IMR-90 (cell line): Measurements from ENCODE around the gene PHC3.

ENCODE experiments used
- BHLHE40 ChIP-seq: fragments of 150-350 bp; IDR thresholded peaks from 2 replicates; pipeline ENCODE4 v1.6.1; 2016; ENCODE audit warnings: mild to moderate bottlenecking, low read depth, low read length
- CEBPB ChIP-seq: IDR thresholded peaks from 2 replicates; pipeline ENCODE4 v1.6.1; 2012; ENCODE audit warnings: low read depth, low read length, improper control_type of control experiment
- FOS ChIP-seq: fragments of 150-350 bp; IDR thresholded peaks from 2 replicates; pipeline ENCODE4 v1.6.1; 2016; ENCODE audit warnings: low read depth, low read length
- MAZ ChIP-seq: IDR thresholded peaks from 2 replicates; pipeline ENCODE4 v1.6.1; 2012; ENCODE audit warnings: low read depth, mild to moderate bottlenecking, low read length, improper control_type of control experiment, moderate library complexity, borderline replicate concordance
- POLR2A ChIP-seq: IDR thresholded peaks from 2 replicates; pipeline ENCODE4 v1.6.1; 2012; ENCODE audit warnings: mild to moderate bottlenecking, low read depth, low read length
- RAD21 ChIP-seq: IDR thresholded peaks from 2 replicates; pipeline ENCODE4 v1.6.1; 2012; ENCODE audit warnings: low read length, improper control_type of control experiment
- RCOR1 ChIP-seq: IDR thresholded peaks from 2 replicates; pipeline ENCODE4 v1.6.1; 2012; ENCODE audit warnings: mild to moderate bottlenecking, low read length, improper control_type of control experiment; ENCODE audit not compliant: insufficient replicate concordance
- RFX5 ChIP-seq: IDR thresholded peaks from 2 replicates; pipeline ENCODE4 v1.8.0; 2012; ENCODE audit warnings: low read depth, mild to moderate bottlenecking, low read length, moderate library complexity
- SMC3 ChIP-seq: fragments of 150-350 bp; IDR thresholded peaks from 2 replicates; pipeline ENCODE4 v1.6.1; 2016; ENCODE audit warnings: low read depth, mild to moderate bottlenecking, antibody characterized with exemption, low read length, moderate library complexity
- TF ChIP-seq, protein P1 (sequence below): conservative IDR thresholded peaks from 2 replicates; pipeline ENCODE4 v1.5.1; 2012; ENCODE audit warnings: mild to moderate bottlenecking, low read depth, low read length, improper control_type of control experiment
- TF ChIP-seq, protein P2 (sequence below): fragments of 150-350 bp; IDR thresholded peaks from 2 replicates; pipeline ENCODE4 v1.6.1; 2017; ENCODE audit warnings: mild to moderate bottlenecking, antibody characterized with exemption, low read length, low read depth

DNA sequence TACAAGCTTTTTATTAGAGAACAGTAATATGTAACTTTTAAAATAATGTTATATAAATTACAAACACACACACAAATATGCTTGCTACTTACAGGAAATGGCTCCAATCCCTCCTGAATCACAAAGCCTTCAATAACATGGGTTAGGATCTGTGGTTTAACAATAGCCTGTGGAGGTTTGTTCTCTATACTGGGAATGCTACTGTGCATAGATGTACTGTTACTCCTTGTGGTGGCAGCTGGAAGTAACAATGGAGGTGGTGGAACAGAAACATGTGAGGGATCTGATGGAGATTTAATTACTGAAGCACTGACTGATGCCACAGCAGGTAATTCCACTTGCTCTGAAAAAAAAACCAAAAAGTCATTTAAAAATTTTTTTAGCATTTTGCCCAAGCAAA, 64.4 kb downstream of the PHC3 start:
- TF ChIP-seq, protein P1, sequence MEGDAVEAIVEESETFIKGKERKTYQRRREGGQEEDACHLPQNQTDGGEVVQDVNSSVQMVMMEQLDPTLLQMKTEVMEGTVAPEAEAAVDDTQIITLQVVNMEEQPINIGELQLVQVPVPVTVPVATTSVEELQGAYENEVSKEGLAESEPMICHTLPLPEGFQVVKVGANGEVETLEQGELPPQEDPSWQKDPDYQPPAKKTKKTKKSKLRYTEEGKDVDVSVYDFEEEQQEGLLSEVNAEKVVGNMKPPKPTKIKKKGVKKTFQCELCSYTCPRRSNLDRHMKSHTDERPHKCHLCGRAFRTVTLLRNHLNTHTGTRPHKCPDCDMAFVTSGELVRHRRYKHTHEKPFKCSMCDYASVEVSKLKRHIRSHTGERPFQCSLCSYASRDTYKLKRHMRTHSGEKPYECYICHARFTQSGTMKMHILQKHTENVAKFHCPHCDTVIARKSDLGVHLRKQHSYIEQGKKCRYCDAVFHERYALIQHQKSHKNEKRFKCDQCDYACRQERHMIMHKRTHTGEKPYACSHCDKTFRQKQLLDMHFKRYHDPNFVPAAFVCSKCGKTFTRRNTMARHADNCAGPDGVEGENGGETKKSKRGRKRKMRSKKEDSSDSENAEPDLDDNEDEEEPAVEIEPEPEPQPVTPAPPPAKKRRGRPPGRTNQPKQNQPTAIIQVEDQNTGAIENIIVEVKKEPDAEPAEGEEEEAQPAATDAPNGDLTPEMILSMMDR: 0 out of 2 replicates have a peak, but pooled peaks have one; percentile 9
- TF ChIP-seq RAD21: no peak
- no peak for TF ChIP-seq RCOR1
- TF ChIP-seq SMC3: no peak
- TF ChIP-seq MAZ: no peak
- TF ChIP-seq POLR2A: no peak
- TF ChIP-seq RFX5: no peak
- TF ChIP-seq, protein P2, sequence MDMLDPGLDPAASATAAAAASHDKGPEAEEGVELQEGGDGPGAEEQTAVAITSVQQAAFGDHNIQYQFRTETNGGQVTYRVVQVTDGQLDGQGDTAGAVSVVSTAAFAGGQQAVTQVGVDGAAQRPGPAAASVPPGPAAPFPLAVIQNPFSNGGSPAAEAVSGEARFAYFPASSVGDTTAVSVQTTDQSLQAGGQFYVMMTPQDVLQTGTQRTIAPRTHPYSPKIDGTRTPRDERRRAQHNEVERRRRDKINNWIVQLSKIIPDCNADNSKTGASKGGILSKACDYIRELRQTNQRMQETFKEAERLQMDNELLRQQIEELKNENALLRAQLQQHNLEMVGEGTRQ: no peak
- no peak for TF ChIP-seq BHLHE40
- no peak for TF ChIP-seq CEBPB
- TF ChIP-seq FOS: no peak
